Stimulated activated CD8-positive, alpha-beta memory T cell treated with anti-CD3 and anti-CD28 coated beads, Interleukin-12 subunit alpha, Interleukin-12 subunit beta, amount 100 ng/mL, for 4 hours (primary cell): ENCODE data around the gene ANK3.

ENCODE experiments used
- DNase-seq: peaks from one replicate; pipeline ENCODE4 v3.0.0-alpha.2; 2020; ENCODE audit warnings: low read depth

The ANK3 gene

GRCh38 chr10:60222047-60222446 is 167.6 kb downstream of the ANK3 start:
- DNase-seq, result no peak

- no peak for DNase-seq
Observed at GRCh38 chr10:60212195-60212594, 177.5 kb downstream of the ANK3 start.

GRCh38 chr10:60209874-60210570 is 179.7 kb downstream of the ANK3 start:
- no peak for DNase-seq

- DNase-seq, result no peak
Observed at GRCh38 chr10:60208676-60209269, 180.9 kb downstream of the ANK3 start.

- DNase-seq, result no peak
Observed at GRCh38 chr10:60207894-60208293, 181.8 kb downstream of the ANK3 start.

- no peak for DNase-seq
Observed at GRCh38 chr10:60206735-60207134, 182.9 kb downstream of the ANK3 start.

- DNase-seq, result no peak
Observed at GRCh38 chr10:60205741-60206140, 183.9 kb downstream of the ANK3 start.

GRCh38 chr10:60203993-60204618 is 185.6 kb downstream of the ANK3 start:
- DNase-seq, result no peak

- no peak for DNase-seq
Observed at GRCh38 chr10:60200682-60201053, 189.0 kb downstream of the ANK3 start.

GRCh38 chr10:60200012-60200681 is 189.5 kb downstream of the ANK3 start:
- no peak for DNase-seq

- no peak for DNase-seq
Observed at GRCh38 chr10:60197206-60197605, 192.5 kb downstream of the ANK3 start.

- DNase-seq, result no peak
Observed at GRCh38 chr10:60194421-60194820, 195.3 kb downstream of the ANK3 start.

- no peak for DNase-seq
Observed at GRCh38 chr10:60192946-60193345, 196.7 kb downstream of the ANK3 start.

- DNase-seq, result no peak
Observed at GRCh38 chr10:60189861-60190475, 199.7 kb downstream of the ANK3 start.

GRCh38 chr10:60188548-60188947 is 201.1 kb downstream of the ANK3 start:
- no peak for DNase-seq

GRCh38 chr10:60187691-60188090 is 202.0 kb downstream of the ANK3 start:
- DNase-seq, result no peak

- no peak for DNase-seq
Observed at GRCh38 chr10:60186315-60187071, 203.2 kb downstream of the ANK3 start.

GRCh38 chr10:60185421-60185820 is 204.3 kb downstream of the ANK3 start:
- DNase-seq, result no peak

GRCh38 chr10:60182691-60183090 is 207.0 kb downstream of the ANK3 start:
- DNase-seq, result no peak

GRCh38 chr10:60176925-60177324 is 212.8 kb downstream of the ANK3 start:
- DNase-seq, result no peak

GRCh38 chr10:60175441-60175971 is 214.2 kb downstream of the ANK3 start:
- no peak for DNase-seq
